NCI-H2081 treated with DMSO at 0.1 percent for 48 hours (cell line): Measurements from ENCODE around the gene RXFP1.

Experiments
- DNase-seq: peaks from one replicate; lab custom pipeline; 2025; lab: John Stamatoyannopoulos, UW

RXFP1 gene

DNA sequence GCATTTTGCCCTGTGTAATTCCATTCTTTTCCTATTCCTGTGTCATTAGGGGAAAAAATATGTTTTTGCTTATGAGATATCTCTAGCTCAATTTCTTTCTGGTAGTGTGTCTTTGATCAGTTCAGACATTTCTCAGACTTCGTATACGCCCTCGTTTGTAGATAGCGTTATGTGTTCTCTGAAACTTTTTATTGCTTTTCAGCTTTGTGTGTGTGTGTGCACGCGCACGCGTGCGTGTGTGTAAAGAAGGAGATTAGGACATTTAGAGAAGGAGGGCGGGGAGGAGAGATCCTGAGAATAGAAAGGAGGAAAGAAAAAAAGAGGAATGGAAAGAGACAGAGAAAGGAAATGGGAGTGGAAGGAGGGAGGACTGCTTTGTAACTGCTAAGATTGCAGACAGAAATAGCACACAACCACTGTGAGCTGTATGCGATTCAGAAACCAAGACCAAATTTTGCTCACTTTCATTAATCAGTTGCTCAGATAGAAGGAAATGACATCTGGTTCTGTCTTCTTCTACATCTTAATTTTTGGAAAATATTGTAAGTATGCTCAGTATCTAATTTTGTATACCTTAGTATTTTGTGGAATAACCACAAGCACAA, at the start of gene RXFP1:
Gene RXFP1 (plus strand): TSS at position 399 of the 605 bp plus-strand sequence. CDS start 95 bp downstream, at position 494.
- DNase-seq: no peak

DNA sequence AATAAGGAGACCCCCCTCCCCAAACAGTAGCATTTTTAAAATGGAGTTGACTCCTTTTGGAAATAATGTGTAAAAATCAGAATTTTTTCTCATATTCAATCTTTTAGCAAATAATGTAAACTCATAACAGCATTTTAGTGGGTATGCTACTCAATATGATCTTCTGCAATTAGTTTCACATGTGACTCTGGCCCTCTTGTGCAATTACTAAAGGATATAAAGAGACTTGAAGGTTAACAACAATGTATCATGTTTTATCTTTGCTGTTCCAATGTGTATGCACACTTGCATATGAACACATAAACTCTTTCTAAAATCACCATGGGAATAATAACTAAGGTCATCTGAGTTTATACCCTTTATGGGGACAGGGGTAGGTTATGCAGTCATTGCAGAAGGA, 39.9 kb upstream of the RXFP1 start:
- DNase-seq: no peak

DNA sequence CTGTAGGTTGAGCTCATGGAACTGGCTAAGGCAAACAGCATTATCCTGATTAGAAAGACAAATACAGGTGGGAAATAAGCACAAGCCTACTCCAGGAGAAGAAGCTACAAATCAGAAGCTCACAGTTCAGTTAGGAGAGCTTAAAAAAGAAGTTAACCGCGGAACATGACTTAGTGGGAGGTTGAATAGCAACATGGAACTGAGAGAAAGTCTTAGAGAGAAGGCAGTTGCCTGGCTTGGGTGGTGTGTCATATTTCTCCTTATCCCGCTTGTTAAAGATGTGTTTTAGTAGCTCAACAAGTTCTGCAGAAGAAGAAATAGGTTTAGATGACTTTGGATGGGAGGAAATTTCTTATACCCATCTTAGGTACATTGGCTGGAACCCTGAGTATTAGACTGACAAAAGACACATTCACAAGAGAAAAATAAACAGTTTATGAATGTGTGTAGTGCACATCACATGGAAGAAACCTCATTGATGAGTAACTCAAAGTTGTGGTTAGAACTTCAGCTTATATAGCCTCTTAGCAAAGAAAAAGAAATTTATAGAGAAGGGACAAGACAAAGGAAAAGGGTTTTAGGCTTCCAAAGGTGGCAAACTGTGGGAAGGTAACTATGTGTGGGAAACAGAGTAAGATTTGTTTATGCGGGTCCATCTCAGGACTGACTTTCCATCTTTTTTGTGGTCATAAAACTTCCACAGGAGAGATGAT, 37.4 kb upstream of the RXFP1 start:
- no peak for DNase-seq

DNA sequence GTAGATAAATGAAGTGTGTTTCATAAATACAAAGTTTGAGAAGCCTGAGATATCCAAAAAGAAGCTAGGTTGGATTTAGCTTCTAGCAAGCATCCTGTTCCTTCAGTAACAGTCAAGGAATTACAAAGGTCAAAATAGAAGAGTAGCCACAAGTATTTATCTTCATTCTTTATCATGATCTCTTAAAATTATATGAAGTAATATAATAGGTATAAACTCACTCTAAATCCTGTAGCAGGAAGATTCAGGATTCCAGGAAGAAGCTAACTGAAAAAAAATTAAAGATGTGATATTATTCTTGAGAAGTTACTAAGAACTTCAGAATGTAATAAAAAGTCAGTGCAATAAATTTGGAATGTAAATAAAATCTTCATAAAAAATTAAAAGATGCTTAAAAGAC, 31.1 kb upstream of the RXFP1 start:
- DNase-seq: no peak

DNA sequence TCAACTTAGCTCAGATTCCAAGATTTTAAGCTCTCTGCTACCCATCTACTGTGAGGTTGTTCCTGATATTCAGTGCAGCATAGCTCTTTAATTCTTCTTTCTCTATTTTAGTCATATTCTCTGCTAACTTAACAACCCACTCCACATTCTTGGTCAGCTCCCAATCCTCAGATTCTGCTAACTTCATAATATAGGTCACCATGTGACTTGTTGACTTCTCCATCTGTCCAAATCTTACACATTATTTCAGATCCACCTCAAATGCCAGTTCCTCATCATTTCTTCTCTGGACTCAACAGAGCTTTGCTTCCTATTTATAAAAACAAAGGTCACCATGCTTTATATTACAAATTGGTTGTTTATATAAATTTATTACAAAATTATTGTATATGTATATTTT, 29.3 kb upstream of the RXFP1 start:
- DNase-seq: no peak

DNA sequence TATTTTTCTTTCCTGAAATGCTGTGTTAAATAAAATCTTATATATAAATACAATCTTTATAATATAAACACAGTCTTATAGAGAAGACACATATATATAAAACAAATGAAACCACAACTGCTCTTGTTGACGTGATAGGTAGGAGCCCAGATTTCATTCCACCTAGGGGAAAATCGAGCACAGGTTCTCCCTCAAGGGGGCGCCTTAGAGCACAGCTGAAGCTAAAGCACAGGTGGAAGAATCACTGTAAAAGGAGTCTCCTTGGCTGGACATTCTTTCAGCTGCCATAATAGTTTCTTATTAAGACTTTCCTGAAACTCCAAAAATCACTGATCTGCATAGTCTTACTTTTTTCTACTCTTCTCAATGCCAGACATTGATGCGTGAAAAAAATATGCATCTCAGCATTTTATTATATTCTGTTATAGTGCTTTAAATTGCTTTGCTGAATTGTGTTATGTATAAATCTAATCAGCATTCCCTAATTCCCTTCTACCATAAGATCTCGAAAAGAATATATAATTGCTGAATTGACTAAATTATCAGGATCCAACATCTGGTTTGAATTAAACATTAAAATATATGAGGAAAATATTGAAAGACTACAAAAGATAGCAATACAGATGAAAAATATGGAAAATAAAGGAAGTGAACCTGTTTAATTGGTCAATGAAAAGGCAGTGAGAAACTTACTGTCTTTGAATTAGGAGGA, 25.5 kb upstream of the RXFP1 start:
- no peak for DNase-seq

DNA sequence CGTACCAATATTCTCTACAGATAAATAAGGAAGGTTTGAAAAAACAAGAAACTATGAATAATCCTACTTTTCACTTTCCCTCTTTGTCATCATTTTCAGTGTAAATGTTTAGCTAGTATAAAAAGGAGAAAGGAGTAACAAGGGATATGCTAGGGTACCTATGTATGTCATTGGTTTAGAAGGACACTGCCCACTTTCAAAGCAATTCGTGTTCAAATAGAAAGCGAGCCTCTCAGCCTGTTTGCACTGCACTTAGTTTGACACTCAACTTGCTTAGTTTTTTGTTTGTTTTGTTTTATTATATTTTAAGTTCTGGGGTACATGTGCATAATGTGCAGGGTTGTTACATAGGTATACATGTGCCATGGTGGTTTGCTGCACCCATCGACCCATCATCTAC, 21.6 kb upstream of the RXFP1 start:
- DNase-seq: no peak

DNA sequence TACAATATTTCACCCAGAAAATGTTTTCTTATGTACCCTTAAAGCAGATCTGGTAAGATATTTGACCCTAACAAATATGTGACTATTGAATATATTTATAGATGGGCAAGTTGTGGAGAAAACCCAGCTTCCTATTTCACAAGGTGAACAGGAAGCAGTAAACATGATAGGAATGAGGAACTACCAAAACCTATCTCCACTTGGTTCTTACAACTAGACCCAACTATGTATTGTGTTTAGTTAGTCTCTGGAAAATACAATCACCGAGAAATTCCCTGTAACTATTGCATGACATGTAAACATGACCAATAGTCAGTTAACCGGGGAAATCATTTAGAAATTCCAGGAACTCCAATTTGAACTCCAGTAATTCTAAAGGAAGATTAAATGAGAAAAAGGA, 8.4 kb upstream of the RXFP1 start:
- DNase-seq: no peak

DNA sequence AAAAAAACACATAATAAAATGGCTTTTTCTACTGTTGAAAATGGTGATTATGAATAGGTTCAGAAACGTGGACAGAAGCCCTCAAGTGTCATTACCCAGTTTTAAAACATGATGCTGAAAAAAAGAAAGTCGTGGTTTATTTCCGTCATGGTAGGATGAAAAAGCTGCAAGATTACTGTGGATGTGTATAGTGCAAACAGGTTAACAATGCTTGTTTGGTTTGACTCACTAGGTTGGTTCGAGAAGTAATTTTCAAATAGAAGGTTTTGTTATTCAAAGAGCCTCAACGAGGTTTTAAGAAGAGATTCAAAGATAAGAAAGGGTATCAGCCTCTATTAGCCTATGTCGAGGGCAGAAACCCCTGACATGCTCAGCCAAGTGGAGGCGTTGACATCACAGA, 2.5 kb upstream of the RXFP1 start:
- no peak for DNase-seq

DNA sequence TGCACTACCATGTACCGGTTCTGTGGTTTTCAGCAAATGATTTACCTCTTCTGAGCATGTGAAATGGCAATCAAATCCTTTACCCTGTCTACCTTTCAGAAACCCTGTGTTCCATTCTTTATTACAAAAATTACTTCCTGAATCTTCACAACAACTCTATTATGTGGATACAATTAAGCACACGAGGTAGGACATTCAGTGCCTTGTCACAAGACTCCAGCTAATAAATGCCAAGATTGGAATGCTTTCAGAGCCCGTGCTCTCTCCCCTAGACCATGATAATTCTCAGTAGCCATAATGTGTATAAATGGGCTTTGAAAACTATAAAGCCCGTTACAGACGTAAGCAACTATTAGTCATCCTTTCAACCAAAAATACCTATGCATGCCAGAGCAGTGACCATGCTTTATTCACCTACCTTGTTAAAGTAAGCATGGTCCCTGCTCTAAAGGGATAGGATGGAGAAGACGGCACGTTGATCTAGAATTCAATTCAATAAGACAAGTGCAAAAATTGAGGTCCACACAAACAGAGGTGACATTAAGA, 2.4 kb downstream of the RXFP1 start:
- DNase-seq: no peak

DNA sequence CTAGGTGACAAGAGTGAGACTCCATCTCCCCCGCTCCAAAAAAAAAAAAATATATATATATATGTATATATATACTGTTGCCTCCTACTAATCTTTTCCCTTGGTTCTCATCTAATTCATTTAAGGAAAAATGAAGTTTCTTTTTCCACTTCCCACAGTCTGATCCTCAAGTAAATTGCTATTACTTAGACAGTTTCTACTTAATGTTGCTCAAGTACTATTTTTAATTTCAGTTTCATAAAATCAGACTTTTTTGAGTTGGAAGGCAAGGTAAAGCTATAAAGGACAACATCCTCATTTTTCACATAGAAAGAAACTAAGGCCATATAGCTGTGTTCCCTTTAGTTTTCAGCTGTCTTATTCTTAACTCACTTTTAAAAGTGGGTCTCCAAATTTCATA, 5.8 kb downstream of the RXFP1 start:
- no peak for DNase-seq

DNA sequence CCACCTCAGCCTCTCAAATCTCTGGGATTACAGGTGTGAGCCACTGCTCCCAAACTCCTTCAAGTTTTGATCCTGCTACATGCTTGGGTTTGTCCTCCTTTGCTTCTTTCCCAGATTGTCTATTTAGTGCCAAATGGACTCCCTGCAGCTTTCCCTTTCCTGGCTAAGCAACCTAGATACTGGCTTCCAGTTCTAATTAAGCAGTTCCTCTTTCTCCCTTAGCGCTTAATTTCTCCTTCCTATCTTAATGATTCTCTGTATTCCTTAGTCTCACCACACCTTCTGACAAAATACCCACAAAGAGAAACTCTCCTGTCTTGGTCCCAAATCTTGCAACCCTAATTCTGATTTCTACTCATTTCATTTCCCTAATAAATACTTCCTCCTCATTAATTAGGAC, 7.8 kb downstream of the RXFP1 start:
- no peak for DNase-seq

DNA sequence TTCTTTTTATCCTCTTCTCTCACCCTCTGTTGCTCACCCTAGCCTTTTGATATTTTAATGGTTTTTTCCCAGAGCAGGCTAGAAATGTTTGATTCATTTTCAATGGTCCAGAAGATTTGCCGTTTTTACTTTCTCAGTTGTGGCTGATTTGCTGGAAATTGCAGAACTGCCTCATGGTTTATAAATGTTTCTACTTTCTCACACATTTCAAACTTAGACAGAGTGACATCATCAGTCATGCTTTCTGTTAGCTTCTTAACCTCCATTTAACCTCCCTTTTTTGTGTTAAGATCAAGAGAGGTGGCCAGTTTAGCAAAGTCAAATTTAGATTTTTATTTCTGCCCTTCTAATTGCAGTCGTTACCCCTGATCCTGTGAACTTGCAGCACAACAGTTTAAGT, 8.7 kb downstream of the RXFP1 start:
- no peak for DNase-seq

DNA sequence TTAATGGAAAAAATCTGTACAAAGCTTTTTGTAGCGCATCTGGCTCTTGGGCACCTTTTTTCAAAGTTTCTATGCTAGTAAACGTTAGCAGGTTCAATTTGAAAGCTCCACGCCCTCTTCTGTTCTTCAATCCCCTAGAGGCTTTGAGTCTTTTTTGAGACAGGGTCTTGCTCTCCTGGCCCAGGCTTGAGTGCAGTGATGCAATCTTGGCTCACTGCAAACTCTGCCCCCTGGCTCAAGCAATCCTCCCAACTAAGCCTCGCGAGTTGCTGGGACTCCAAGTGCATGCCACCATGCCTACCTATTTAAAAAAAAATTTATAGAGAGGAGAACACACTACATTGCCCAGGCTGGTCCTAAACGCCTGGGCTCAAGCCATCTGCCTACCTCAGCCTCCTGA, 9.2 kb downstream of the RXFP1 start:
- DNase-seq: no peak

DNA sequence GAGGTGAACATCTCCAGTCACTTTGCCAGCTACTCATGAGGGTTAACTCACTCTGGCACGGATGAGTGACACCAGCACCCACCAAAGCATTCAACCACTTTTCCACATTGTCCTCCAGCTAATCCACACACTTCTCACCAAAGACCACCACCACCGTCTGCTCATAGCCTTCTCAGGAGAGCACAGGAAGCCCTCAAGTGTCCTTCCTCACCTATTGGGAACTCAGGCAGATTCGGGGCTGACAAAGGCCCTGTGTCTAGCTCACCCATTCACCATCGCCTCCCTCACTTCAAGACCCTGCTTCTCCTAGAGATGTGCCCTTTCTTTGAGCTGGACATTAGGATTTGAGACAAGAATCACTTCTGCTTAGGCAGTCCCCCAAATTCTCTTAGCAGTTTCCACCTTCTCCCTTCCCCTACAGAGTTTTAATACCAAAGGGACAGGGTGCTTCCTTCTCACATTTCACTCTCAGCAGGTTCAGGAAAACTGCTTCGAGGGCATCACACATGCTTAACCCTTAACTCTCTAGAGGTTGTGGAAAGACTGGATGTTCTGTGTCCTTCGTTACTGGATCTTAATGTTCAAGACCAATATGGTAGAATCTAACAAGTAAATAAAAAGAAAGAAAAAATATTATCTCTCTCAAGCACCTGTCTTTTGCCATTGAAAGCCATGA, 11.0 kb downstream of the RXFP1 start:
- DNase-seq: no peak

DNA sequence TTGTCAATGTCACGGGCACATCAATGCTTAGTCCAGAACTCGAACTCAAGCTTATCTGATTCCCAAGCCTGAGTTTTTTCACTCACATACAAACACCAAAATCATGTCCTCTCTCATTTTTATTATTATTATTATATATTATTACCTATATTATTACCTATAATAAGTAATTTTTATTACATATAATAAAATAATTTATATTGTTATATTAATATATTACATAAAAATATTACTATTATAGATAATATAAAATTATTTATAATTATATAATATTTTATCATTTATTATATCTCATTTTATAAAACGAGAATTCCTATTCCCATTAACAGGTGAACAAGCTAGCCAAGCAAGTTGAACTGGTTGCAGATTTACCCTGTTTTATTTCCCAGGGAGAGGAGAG, 13.0 kb downstream of the RXFP1 start:
- DNase-seq: no peak

DNA sequence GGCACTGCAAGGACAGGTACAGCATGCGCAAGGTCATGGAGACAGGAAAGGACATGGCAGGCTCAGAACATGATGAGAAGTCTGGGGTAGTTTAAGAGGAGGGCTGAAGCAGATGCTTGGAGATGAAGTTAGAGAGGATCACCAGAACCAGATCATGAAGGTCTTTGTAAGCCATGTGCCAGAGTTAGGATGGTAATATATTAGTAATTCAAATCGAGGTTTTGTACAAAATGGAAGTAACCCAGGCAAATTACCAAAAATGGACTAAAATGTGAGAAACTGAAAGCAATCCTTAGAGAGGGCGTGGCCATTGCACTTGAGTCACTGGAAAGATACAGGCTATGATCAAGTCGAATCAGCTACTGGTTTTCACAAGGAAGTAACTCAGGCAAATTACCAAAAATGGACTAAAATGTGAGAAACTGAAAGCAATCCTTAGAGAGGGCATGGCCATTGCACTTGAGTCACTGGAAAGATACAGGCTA, 13.5 kb downstream of the RXFP1 start:
- DNase-seq: no peak

DNA sequence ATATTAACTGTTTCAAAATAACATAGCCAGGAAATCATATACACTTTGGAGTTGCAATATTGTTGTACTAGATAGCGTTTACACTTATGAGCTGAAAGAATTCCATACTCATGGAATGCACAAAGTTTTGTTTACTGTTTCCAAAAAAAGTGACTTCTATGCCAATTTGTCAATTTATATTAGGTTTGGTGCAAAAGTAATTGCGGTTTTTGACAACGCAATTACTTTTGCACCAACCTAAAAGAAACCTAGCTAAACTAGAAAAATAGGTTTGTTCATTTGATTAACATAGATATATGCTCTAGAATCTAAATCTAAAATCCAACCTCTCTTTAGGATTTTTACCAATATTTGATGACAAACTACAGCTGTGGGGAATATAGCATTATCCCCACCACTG, 15.2 kb downstream of the RXFP1 start:
- DNase-seq: no peak

DNA sequence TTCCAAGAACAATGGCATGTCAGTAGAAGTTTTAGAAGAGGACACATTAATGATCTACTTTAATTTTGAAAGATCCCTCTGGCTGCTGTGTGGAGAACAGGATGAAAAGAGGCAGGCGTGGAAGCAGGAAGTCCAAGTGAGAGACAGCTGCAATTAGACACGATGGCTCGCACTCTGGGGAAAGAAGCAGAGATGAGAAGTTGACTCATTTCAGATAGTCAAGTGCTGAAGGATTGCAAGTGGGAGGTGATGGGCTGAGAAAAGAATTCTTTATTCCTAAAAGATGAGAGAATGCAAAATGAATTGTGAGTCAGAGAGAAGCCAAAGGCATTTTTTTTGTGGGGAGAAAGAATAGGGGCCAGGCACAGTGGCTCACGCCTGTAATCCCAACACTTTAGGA, 16.5 kb downstream of the RXFP1 start:
- DNase-seq: no peak

DNA sequence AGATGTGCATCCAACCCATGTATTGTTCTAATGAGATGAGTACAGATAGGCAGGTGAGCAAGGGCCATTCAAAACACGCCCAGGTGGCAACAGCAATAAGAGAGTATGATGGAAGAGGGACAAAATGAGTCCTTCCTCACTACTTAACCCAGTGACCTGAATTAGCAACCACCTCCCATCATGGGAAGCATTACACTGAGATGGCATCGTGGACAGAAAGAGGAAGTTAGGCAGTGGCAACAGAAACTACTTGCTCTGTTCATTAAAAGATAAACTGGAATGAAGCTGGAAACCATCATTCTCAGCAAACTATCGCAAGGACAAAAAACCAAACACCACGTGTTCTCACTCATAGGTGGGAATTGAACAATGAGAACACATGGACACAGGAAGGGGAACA, 17.2 kb downstream of the RXFP1 start:
- DNase-seq: no peak

DNA sequence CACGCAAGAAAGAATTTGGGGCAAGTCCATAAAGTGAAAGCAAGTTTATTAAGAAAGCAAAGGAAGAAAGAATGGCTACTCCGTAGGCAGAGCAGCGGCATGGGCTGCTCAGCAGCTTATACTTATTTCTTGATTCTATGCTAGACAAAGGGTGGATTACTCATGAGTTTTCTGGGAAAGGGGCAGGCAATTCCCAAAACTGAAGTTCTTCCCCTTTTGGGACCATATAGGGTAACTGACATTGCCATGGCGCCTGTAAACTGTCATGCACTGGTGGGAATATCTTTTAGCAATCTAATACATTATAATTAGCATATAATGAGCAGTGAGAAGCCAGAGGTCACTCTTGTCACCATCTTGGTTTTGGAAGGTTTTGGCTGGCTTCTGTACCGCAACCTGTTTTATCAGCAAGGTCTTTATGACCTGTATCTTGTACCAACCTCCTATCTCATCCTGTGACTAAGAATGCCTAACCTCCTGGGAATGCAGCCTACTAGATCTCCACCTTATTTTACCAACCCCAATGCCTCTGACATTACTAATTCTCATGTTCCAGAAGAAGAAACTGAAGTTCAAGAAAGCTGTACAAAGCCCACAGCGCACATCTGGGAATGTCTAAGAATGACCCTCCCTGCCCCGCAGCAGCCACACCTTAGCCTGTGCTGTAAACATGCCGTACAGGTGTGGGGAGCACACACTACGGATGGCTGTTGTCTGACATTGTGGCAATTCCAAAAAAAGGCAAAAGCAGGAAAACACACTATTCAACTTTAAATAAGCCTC, 18.6 kb downstream of the RXFP1 start:
- no peak for DNase-seq

DNA sequence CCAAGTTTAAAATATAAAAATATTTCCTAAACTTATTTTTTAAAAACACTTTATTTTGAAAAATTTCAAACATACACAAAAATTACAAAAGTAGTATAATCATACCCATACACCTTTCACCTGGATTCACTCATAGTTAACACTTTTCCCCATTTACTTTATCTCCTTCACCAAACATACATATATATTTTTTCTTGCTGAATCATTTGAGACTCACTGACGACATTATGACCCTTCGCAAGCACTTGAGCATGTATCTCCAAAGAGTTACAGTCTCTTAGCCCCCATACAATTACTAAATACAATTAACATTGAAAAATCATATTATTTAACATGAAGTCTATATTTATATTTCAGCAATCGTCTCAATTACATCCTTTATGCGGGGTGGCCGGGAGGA, 19.8 kb downstream of the RXFP1 start:
- no peak for DNase-seq
